ENCODE results near the gene TXNRD2.

Gene TXNRD2

GRCh38 chr22:19851291-19852176, 90.1 kb downstream of the TXNRD2 start:
- Histone ChIP-seq H2AFZ (ENCODE audit: low read depth, low read length) (no peak overlapping the region), H3K4me3 (ENCODE audit: low read length) (no peak overlapping the region), H3K4me1 (ENCODE audit: insufficient read depth, low read length) (peaks cover 27% of the 10 kb centered on the region), H3K27me3 (ENCODE audit: insufficient read depth, low read length) (no peaks in the 10 kb centered on the region), H3K36me3 (ENCODE audit: insufficient read depth, low read length) (peaks cover 28% of the 10 kb centered on the region), H3K9me3 (ENCODE audit: low read length) (peaks cover 4% of the 10 kb centered on the region)

GRCh38 chr22:19850763-19851109, 90.9 kb downstream of the TXNRD2 start:
- Histone ChIP-seq H2AFZ (ENCODE audit: low read depth, low read length) (no peak overlapping the region), H3K36me3 (ENCODE audit: insufficient read depth, low read length) (peaks cover 28% of the 10 kb centered on the region), H3K4me1 (ENCODE audit: insufficient read depth, low read length) (peaks cover 21% of the 10 kb centered on the region), H3K9me3 (ENCODE audit: low read length) (peaks cover 4% of the 10 kb centered on the region), H3K27me3 (ENCODE audit: insufficient read depth, low read length) (no peaks in the 10 kb centered on the region), H3K4me3 (ENCODE audit: low read length) (no peak overlapping the region)

- no peak overlapping the region for H2AFZ ChIP-seq (ENCODE audit: low read depth, low read length)
- peaks cover 28% of the 10 kb centered on the region for H3K36me3 ChIP-seq (ENCODE audit: insufficient read depth, low read length)
Measured at GRCh38 chr22:19849835-19850762, 91.5 kb downstream of the TXNRD2 start.

GRCh38 chr22:19848298-19849224, 93.1 kb downstream of the TXNRD2 start:
- Histone ChIP-seq H3K36me3 (ENCODE audit: insufficient read depth, low read length) (peaks cover 28% of the 10 kb centered on the region), H3K4me3 (ENCODE audit: low read length) (no peak overlapping the region), H3K27me3 (ENCODE audit: insufficient read depth, low read length) (no peaks in the 10 kb centered on the region), H2AFZ (ENCODE audit: low read depth, low read length) (no peak overlapping the region), H3K9me3 (ENCODE audit: low read length) (peaks cover 4% of the 10 kb centered on the region), H3K4me1 (ENCODE audit: insufficient read depth, low read length) (peaks cover 11% of the 10 kb centered on the region)

More at GRCh38 chr22:19849835-19850762, 91.5 kb downstream of the TXNRD2 start:
- Histone ChIP-seq H3K9me3 (ENCODE audit: low read length) (peaks cover 4% of the 10 kb centered on the region), H3K4me1 (ENCODE audit: insufficient read depth, low read length) (peaks cover 15% of the 10 kb centered on the region), H3K27me3 (ENCODE audit: insufficient read depth, low read length) (no peaks in the 10 kb centered on the region), H3K4me3 (ENCODE audit: low read length) (no peak overlapping the region)

- peaks cover 25% of the 10 kb centered on the region for H3K36me3 ChIP-seq (ENCODE audit: insufficient read depth, low read length)
- peaks cover 4% of the 10 kb centered on the region for H3K9me3 ChIP-seq (ENCODE audit: low read length)
Measured at GRCh38 chr22:19847345-19847632, 94.3 kb downstream of the TXNRD2 start.

GRCh38 chr22:19846620-19847344, 94.8 kb downstream of the TXNRD2 start:
- H2AFZ ChIP-seq (ENCODE audit: low read depth, low read length) = no peak overlapping the region
- H3K36me3 ChIP-seq (ENCODE audit: insufficient read depth, low read length) = peaks cover 22% of the 10 kb centered on the region
- no peak overlapping the region for H3K4me3 ChIP-seq (ENCODE audit: low read length)
- peaks cover 4% of the 10 kb centered on the region for H3K9me3 ChIP-seq (ENCODE audit: low read length)
- H3K4me1 ChIP-seq (ENCODE audit: insufficient read depth, low read length) = no peaks in the 10 kb centered on the region
- no peaks in the 10 kb centered on the region for H3K27me3 ChIP-seq (ENCODE audit: insufficient read depth, low read length)

More at GRCh38 chr22:19847345-19847632, 94.3 kb downstream of the TXNRD2 start:
- Histone ChIP-seq H2AFZ (ENCODE audit: low read depth, low read length) (no peak overlapping the region), H3K27me3 (ENCODE audit: insufficient read depth, low read length) (no peaks in the 10 kb centered on the region), H3K4me1 (ENCODE audit: insufficient read depth, low read length) (no peaks in the 10 kb centered on the region), H3K4me3 (ENCODE audit: low read length) (no peak overlapping the region)

- Histone ChIP-seq H3K4me1 (ENCODE audit: insufficient read depth, low read length) (no peaks in the 10 kb centered on the region), H3K4me3 (ENCODE audit: low read length) (no peak overlapping the region), H3K9me3 (ENCODE audit: low read length) (peaks cover 4% of the 10 kb centered on the region), H3K36me3 (ENCODE audit: insufficient read depth, low read length) (peaks cover 6% of the 10 kb centered on the region), H2AFZ (ENCODE audit: low read depth, low read length) (no peak overlapping the region), H3K27me3 (ENCODE audit: insufficient read depth, low read length) (no peaks in the 10 kb centered on the region)
Measured at GRCh38 chr22:19845054-19845722, 96.4 kb downstream of the TXNRD2 start.

GRCh38 chr22:19844377-19845053, 97.1 kb downstream of the TXNRD2 start:
- Histone ChIP-seq H3K36me3 (ENCODE audit: insufficient read depth, low read length) (peaks cover under 1% of the 10 kb centered on the region), H3K27me3 (ENCODE audit: insufficient read depth, low read length) (no peaks in the 10 kb centered on the region), H3K9me3 (ENCODE audit: low read length) (peaks cover 4% of the 10 kb centered on the region), H3K4me1 (ENCODE audit: insufficient read depth, low read length) (no peaks in the 10 kb centered on the region), H3K4me3 (ENCODE audit: low read length) (no peak overlapping the region), H2AFZ (ENCODE audit: low read depth, low read length) (no peak overlapping the region)

GRCh38 chr22:19843857-19844376, 97.7 kb downstream of the TXNRD2 start:
- no peak overlapping the region for H3K4me3 ChIP-seq (ENCODE audit: low read length)
- H2AFZ ChIP-seq (ENCODE audit: low read depth, low read length) = no peak overlapping the region
- H3K4me1 ChIP-seq (ENCODE audit: insufficient read depth, low read length) = no peaks in the 10 kb centered on the region
- H3K27me3 ChIP-seq (ENCODE audit: insufficient read depth, low read length) = no peaks in the 10 kb centered on the region
- H3K9me3 ChIP-seq (ENCODE audit: low read length) = peaks cover 3% of the 10 kb centered on the region
- no peaks in the 10 kb centered on the region for H3K36me3 ChIP-seq (ENCODE audit: insufficient read depth, low read length)

GRCh38 chr22:19843107-19843856, 98.3 kb downstream of the TXNRD2 start:
- no peak overlapping the region for H3K4me3 ChIP-seq (ENCODE audit: low read length)
- no peaks in the 10 kb centered on the region for H3K4me1 ChIP-seq (ENCODE audit: insufficient read depth, low read length)
- H3K36me3 ChIP-seq (ENCODE audit: insufficient read depth, low read length) = no peaks in the 10 kb centered on the region
- no peak overlapping the region for H2AFZ ChIP-seq (ENCODE audit: low read depth, low read length)
- H3K9me3 ChIP-seq (ENCODE audit: low read length) = peaks cover 2% of the 10 kb centered on the region
- no peaks in the 10 kb centered on the region for H3K27me3 ChIP-seq (ENCODE audit: insufficient read depth, low read length)

Data from neuron (in vitro differentiated cells).